ENCODE results near the gene ABHD2. TPM values are rescaled to one million over a fixed set of nuclear protein-coding genes. Genes with fewer than 3 reads are reported as not detected.
"Not testable (repeated sequence)": the region's sequence is repeated elsewhere in the genome, so short reads cannot be mapped to it uniquely, and the experiment has no call there.

The ABHD2 gene
- polyA plus RNA-seq, 4 donors: 30.1 to 34.9 (median 31.2) TPM

DNA sequence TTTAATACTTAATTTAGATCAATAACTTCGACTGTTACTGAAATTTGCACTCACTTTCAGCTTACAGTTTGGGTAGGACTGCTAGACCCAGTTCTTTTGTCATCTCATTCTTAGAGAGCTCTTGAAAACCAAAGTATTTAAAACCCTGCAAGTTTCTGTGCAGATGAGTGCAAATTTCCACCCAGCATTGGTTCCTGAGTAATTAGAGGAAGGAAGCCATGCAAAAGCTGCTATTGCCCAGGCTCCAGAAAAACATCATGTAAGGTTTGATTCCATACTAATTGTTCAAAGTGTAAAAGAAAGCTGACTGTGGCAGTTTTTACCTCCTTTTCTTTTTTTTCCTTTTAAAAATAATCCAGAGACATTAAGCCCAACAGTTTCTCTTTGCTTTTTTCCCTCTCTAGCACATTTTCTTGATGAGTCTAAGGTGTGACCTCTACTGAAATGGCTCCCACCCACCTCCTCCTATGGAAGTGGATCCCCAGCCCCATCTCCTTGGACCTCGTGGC, 30.3 kb downstream of the ABHD2 start:
- DNase-seq (ENCODE audit: low read depth in 4 of 4, low spot score in 2 of 4): no peak

DNA sequence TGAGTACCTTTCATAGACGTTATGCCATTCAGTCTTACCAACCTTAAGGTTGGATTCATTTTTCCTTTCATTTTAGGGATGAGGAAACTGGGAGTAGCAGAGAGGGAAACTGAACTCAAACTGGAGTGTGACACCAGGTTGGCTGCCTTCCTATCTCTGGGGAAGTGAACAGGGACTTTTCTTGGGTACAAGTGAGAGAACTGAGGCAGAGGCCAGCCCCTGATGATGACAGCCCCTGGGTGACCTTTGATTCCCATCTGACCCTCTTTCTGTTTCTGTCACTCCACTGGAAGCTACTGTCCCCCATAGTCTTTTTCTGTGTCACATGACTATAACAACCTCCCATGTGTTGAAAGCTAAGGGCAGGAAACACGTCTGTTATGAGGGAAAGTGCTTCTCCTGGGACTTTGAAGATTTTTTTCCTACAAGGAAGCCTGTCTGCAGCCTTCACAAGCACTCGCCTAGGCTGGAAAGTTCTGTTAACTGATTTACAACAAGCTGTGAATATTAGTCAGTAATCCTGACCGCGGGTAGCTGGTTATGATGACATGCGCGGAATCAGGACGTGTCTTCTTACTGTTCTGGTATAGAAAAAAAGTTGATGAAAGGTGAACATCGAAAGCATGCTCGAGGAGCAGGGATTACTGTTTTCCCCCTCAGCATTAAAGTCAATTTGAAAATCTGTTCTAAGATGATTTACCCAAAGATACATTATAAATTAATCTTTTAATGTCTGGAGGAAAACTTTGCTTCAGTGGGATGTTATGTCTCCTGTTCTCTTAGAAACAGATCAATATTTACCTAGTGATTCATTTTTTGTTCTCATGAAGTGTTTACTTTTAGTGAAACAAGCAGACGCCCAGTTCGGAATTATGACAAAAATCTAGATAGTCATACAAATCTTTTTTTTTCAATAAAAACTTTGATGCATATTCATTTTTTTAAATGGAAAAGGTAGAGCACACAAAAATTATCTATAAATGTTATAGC, 31.5 kb downstream of the ABHD2 start:
- DNase-seq (ENCODE audit: low read depth in 4 of 4, low spot score in 2 of 4): no peak

DNA sequence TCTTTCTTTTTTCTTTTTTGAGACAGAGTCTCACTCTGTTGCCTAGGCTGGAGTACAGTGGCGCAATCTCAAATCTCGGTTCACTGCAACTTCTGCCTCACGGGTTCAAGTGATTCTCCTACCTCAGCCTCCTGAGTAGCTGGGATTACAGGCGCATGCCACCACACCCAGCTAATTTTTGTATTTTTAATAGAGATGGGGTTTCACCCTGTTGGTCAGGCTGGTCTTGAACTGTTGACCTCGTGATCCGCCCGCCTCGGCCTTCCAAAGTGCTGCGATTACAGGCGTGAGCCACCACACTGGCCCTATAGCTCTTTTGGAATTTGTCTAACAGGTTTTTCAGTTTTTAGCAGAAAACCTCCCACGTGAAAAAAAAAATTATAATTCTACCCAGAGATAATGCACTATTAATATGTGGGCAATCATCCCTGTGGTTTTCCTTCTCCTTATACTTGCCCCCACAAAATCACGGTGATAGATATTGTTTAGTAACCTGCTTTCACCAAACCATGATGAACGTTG, 32.3 kb downstream of the ABHD2 start:
- not testable (repeated sequence) for DNase-seq (ENCODE audit: low read depth in 4 of 4, low spot score in 2 of 4)

DNA sequence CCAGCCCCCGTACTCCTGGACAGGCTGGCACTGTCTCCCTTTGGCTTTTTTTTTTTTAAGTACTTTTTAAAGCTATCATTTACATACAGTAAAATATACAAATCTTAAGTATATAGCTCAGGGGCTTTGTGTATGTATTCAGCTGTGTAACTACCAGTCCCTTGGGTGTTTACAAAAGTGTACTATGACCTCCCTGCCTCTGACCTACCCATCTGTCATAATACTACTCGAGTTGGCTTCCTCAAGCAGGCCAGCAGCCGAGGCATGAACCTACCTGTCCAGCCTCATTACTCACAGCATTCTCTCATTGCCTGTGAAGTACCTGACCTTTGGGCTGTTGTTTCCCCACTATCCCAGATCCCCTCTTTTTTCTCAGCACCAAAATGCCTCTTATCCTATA, 33.2 kb downstream of the ABHD2 start:
- no peak for DNase-seq (ENCODE audit: low read depth in 4 of 4, low spot score in 2 of 4)

DNA sequence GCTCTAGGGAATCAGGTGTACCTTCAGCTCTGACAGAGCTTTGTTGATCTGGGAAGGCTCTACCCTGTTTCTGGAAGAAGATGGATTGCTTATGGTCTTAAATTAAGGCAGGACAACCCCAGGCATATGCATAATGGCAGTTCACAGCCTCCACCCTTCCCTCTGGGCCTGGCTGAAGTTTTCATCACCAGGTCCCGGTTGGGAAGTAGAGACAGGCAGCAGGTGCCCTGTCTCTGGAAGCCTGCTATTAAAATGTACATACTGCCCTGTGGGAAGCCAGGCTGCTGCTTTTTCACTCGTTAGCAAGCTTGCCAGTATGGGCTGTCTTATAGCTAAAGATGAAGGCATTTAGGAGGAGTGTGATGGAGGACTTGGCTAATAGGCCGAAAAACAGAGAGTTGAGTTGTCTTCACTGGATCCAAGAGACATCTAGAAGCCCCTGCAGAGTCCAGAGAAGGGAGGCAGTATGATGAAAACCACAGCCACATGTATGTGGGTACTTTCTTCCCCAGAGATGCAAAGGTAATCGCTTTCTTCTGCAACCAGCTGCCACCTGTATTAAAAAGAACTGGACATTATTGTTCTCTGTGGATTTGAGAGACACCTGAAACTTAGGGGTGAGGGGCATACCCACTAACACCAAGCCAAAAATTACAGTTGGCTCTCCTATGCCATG, 34.4 kb downstream of the ABHD2 start:
- DNase-seq (ENCODE audit: low read depth in 4 of 4, low spot score in 2 of 4): no peak

DNA sequence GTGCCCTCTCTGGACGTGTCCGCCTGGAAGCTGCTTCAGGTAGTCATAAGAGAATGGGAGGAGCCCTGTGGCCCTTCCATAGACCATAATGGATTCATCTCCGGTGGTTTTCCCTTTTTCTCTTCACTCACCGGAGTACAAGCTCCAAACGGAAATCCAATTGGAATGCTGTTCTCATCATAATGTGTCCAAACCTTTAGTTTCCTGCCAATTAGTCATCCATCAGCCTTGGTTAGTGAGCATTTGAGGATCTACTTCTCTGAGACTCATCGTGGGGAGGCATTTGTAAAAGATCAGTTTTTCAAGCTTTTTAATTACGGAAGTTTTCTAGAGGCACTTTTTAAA, 34.9 kb downstream of the ABHD2 start:
- no peak for DNase-seq (ENCODE audit: low read depth in 4 of 4, low spot score in 2 of 4)

DNA sequence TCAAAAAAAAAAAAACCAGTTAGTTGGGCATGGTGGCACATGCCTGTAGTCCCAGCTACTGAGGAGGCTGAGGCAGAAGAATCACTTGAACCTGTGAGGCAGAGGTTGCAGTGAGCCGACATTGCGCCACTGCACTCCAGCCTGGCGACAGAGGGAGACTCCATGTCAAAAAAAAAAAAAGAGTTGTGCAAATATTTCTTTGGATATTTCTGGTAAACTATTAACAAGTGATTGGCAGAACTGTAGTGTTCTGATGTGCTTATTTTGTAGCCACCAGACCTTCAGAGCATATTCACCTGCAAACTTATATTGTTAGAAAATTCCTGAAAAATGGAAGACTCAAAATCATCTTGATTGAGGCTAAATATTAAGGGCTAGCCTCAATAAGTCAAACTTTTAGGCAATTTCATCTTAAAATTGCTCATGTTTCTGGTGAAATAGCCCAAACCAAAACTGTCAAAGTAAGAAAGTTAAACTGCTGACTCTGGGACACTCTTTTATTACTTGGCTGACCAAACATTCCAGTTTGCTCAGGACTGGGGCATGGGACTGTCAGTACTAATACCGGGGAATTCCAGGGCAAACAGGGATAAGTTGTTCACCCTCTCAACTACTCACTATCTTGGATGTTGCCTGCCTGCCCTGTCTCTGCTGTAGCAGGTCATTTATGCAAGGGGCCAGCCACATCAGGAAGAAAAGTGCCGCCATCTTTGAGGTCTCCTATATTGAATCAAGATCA, 37.0 kb downstream of the ABHD2 start:
- DNase-seq (ENCODE audit: low read depth in 4 of 4, low spot score in 2 of 4): no peak

DNA sequence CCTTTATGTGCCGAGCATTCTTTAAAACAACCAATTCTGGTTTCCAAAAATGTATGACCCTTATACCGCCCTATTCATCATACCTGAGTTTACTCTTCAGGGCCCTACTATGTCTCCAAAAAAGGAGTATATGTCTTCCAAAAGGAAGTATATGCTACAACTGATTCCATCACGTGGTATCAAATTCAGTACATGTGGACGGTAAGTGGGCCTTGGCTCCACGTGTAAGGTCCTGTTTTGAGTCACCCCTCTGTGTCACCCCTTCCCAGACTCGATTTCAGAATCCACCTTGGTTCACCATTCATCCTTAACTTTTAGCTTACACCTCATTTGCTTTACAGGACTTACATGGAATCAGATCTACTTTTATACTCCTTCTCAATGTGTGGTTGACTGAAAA, 37.8 kb downstream of the ABHD2 start:
- DNase-seq (ENCODE audit: low read depth in 4 of 4, low spot score in 2 of 4): no peak

DNA sequence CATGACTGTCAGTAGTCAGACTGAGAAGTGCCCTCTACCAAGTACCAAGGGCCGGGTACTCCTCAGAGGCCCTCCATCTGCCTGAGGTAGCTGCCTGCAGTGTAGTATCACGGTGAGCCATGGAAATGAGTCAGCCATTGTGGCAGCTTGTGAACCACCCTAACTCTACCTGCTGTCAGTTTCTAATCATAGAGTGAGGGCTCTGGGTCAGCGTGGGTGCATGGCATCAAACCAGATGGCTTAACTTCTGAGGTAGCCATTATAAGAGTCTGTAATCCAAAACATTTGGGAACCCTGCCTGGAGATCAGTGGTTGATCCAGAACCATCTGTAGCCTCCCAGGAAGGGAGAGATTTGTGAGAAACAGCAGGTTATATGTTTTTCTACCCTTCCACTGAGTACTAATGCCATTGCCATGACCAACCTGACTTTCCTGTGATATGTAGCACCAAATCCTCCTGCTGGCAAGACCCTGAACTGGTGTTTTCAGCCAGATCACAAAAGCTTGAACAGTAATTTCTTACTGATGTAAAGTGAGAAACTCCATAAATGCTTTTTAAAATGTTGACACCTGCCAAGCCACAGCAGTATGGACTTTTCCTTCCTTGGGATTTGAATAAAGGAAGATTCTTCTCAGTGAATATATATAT, 38.9 kb downstream of the ABHD2 start:
- DNase-seq (ENCODE audit: low read depth in 4 of 4, low spot score in 2 of 4): no peak

DNA sequence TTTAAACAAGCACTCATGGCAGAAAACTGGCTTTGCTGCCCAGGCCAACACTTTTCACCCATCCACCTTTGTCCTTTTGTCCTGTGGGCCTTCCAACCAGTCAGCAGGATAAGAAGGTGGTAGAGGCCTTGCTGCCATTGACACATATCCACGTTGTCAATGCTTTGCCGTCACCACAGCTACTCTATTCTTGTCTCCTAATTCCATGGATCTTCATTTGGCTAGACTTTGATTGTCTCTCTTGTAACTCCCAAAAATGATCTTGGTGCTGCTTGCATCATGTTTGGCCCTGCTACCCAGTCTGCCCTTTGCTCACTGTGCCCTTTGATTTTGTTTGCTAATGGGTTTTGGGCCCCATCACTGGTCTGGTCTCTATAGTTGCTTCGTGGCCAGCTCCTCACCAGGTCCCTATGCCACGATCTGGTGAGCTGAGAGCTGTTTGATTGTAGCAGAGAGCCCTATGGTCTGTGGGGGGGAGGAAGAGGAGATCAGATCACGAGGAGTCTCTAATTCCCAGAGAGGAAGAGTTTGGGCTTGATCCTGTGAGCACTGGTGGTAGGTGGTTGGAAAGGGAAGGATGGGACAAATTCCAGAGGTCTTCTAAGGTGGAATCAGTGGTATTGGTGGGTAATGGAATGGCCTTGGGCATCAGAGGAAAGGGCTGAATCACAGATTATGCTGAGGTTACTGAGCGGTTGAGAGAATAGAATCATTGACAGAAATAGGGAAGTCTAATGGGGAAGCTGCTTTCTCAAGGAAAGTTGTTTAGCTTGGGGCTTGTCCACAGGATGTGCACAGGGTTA, 40.3 kb downstream of the ABHD2 start:
- no peak for DNase-seq (ENCODE audit: low read depth in 4 of 4, low spot score in 2 of 4)

DNA sequence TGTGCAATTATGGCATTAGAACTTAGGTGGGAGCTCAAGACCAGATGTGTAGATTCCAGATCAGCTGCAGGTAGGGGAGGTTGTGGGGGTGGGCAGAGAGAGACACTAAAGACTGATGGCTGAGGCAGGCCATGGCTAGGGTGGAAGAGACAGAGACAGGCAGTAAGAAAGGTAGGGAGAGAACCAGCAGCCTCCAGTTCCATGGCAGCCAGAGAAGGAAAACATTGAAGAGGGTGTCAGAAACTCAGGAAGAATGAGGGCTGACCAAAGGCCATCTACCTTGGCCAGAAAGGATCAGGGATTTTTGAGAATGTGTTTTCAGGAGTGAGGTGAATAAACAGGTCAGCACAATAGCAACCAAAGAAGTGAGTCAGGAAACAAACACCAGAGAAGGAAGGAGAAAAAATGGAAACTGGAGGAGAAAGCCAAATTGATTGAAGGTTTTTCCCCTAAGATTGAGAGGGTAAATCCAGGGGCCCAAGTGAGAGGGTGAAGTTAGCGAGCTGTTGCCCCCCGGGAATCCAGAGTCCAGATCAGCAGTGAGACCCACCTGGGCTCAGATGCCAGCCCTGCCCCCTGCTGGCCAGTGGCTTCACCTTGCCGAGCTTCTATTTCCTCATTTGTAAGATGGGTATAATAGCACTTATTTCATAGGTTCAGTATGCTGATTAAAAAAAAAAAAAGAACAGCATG, 41.0 kb downstream of the ABHD2 start:
- no peak for DNase-seq (ENCODE audit: low read depth in 4 of 4, low spot score in 2 of 4)

DNA sequence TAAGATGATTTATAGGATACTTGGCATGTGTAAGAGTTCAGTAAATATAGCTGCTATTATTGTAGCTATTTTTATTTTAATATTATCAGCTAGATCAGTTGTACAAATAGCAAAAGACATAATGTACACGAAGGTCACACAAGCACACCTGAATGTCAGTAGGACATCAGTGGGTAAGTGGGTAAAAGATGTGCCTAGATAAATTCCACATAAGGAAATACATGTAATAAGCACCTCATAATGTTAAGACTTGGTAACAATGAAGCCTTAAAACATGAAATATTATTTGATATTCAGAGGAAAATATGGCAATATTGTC, 41.5 kb downstream of the ABHD2 start:
- DNase-seq (ENCODE audit: low read depth in 4 of 4, low spot score in 2 of 4): no peak

DNA sequence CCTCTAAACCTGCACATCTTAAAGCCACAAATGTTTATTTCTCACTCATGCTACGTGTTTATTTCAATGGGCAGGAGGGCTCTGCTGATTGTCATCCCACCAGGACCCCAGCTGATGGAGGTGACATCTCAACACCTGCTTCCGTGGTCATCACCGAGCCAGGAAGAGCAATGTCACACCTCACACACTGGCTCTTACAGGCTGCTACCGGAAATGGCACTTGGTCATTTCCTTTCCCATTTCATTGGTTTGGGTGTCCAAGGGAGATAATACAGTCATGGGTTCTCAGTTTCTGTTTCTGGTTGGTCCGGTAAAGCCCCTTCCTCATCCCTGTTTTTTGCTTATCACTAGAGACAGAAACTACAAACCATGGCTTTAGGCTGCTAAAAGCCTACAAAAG, 41.9 kb downstream of the ABHD2 start:
- no peak for DNase-seq (ENCODE audit: low read depth in 4 of 4, low spot score in 2 of 4)

DNA sequence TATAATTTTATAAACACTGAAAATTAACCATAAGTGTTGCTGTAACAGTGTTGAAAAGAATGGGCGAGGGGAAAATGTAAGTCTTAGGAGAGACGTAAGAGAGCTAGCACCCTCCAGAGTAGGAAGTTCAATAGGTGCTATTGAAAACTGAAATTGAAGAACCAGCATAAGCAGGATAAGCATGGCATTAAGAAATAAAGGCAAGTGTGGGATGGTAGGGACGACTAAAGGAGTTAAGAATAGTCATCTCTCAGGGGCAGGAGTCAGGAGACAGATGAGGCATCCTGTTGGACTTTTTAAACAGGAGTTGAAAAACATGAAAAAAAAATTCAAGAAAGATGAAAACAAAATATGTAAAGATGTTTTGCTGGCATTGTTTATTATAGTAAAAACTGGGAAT, 43.5 kb downstream of the ABHD2 start:
- DNase-seq (ENCODE audit: low read depth in 4 of 4, low spot score in 2 of 4): no peak

DNA sequence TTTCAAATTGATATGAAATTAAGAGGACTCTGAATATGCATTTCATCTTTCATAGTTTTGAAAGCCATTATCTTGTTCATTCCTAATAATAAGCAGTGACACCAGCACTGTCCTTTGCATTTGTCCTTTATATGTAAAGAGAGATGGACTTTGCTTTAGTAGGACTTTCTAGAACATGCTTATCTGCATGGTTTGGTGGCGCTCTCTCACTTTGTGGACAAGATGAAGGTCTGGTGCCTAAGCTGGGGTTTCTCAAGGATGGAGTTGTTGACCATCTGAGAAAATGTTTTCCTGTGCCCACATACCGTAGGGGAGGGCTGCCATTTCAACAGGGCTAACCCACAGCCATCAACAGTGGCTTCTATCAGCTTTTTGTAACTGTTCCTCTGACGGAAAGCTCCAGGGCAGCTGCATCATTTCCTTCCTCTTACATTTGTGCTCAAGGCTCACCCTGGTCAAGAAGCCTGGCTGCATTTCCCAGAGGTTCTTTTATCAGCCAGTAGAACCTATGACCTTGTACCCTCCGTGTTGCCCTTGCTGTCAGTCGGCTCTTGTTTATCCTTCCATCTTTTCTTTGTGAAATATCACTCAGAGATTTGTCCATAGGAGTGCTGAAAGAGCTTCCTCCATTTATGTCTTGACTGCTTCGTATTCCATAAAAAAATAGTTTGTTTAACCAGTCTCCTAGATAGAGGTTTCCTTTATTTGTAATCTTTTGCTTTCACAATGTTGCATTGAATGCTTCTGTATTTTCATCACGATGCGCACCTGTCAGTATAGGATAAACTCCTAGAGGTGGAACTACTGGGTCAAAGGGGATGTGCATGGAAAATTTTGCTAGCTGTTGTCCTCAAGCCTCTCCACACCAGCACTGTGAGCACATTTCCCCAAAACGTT, 44.6 kb downstream of the ABHD2 start:
- DNase-seq (ENCODE audit: low read depth in 4 of 4, low spot score in 2 of 4): no peak

DNA sequence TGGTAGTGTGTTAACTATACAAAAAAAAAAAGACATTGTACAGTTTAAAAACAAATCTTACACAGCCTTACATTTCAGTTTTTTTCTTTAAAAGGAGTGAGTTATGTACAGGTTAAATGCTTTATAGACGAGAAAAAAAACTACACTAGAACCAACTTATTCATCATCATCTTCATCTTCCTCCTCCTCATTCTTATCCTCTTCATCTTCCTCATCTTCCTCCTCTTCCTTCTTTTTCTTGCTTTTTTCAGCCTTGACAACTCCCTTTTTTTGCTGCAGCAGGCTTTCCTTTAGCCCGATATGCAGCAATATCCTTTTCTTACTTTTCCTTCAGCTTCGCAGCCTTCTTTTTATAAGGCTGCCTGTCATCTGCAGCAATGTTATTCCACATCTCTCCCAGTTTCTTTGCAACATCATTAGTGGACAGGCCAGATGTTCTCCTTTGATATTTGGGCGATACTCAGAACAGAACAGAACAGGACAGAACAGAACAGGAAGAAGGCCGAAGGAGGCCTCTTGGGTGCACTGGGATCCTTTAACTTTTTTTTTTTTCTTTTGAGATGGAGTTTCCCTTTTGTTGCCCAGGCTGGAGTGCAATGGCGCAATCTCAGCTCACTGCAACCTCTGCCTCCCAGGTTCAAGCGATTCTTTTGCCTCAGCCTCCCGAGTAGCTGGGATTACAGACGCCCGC, 47.3 kb downstream of the ABHD2 start:
- not testable (repeated sequence) for DNase-seq (ENCODE audit: low read depth in 4 of 4, low spot score in 2 of 4)

DNA sequence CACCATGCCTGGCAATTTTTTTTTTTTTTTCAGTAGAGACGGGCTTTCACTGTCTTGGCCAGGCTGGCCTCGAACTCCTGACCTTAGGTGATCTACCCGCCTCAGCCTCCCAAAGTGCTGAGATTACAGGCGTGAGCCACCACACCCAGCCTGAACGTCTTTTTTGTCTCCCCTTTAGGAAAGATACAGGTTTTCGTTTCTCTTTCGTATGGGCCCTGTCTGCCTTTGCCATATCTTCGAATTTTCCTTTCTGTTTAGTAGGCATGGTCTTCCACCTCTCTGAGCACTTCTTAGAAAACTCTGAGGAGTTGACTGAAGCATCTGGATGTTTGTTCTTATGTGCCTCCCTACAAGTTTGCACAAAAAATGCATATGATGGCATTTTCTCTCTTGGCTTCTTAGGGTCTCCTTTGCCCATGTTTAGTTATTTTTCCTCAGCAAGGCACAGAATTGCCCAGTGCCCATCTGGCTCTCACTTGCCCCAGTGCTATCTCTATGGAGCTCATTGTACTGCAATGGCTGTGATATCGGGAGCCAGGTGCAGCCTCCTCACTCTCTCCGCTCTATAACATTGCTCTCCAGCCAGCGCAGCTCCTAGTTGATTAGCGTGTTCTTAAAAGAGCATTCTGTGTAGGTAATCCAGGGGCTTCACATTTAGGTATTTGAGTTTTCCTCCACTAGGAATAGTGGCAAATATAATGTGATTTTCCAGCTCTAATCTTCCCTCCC, 48.0 kb downstream of the ABHD2 start:
- no peak for DNase-seq (ENCODE audit: low read depth in 4 of 4, low spot score in 2 of 4)
